Body of pancreas (tissue), 4 donors: ENCODE data around the gene TAPT1. TPM values are rescaled to one million over a fixed set of nuclear protein-coding genes. Genes with fewer than 3 reads are reported as not detected.

Experiments
- ATAC-seq: fragments of 150-250 bp; one replicate; pipeline ENCODE4 v1.9.1; 2016
- DNase-seq, 4 donors: peaks; one replicate each; pipeline ENCODE4 v3.0.0-alpha.2; 2019
- H3K27ac ChIP-seq, 4 donors: fragments of 200-600 bp; sonication (generic); 1 replicate in 3 of 4; 2 replicates in 1 of 4; pipeline versions ENCODE4 v1.5.1 to v1.6.1; 2016 to 2019; ENCODE audit warnings: mild to moderate bottlenecking in 1 of 4, mixed read lengths in 1 of 4, moderate library complexity in 1 of 4
- H3K27me3 ChIP-seq, 2 donors: fragments of 200-600 bp; sonication (generic); one replicate each; pipeline ENCODE4 v1.6.0; 2016; ENCODE audit warnings: mild to moderate bottlenecking in 1 of 2
- H3K36me3 ChIP-seq, 2 donors: fragments of 200-600 bp; sonication (generic); replicated peaks in 1 of 2; 2 replicates each; pipeline ENCODE4 v1.5.1; 2016; ENCODE audit warnings: low read depth in 2 of 2; ENCODE audit not compliant: insufficient read depth in 1 of 2
- H3K4me1 ChIP-seq: fragments of 200-600 bp; sonication (generic); one replicate; pipeline ENCODE4 v1.6.0; 2016
- H3K4me3 ChIP-seq, 2 donors: fragments of 200-600 bp; sonication (generic); 1 replicate in 1 of 2; 2 replicates in 1 of 2; pipeline ENCODE4 v1.5.1; 2016 to 2019
- H3K9me3 ChIP-seq, 3 donors: fragments of 200-600 bp; sonication (generic); 1 replicate in 2 of 3; 2 replicates in 1 of 3; pipeline ENCODE4 v1.5.1; 2016
- CTCF ChIP-seq, 7 experiments: fragments of 450-650 bp in 4 of 7; fragments of 200-600 bp in 3 of 7; sonication (generic) in 3 of 7; IDR thresholded peaks; one replicate each; pipeline ENCODE4 v1.5.1; 2016 to 2019; ENCODE audit warnings: antibody characterized with exemption in 7 of 7
- POLR2A ChIP-seq, 3 donors: fragments of 450-650 bp; IDR thresholded peaks; one replicate each; pipeline ENCODE4 v1.6.1; 2016; ENCODE audit warnings: antibody characterized with exemption in 3 of 3, mild to moderate bottlenecking in 2 of 3
- WGBS, 2 donors: methylation state at CpG; one replicate each; pipeline ENCODE4 v1.1.5; 2017; 5-methylcytosine and 5-hydroxymethylcytosine counted together
- intact Hi-C: fragments of 100-400 bp; cut with DNase I; formaldehyde crosslinking; loops from one replicate; pipeline ENCODE4 v1.15.1; 2023
- total RNA-seq, 2 donors: library from RNA; depleted of rRNA; stranded (reverse); fragments of >200 nt; gene quantifications; one replicate each; pipeline ENCODE4 v1.1.0, GENCODE V29; 2016

TAPT1 gene
- total RNA-seq, 2 donors from 2014 or later = 26.4 to 30.9 TPM

GRCh38 chr4:16133406-16133805 is 92.9 kb downstream of the TAPT1 start:
- no peak for ATAC-seq
- no peak for TF ChIP-seq POLR2A (IDR thresholded peaks at IDR 0.05)
- no peak for TF ChIP-seq CTCF (IDR thresholded peaks at IDR 0.05)
- no peak for DNase-seq
- Histone ChIP-seq H3K36me3 (no peaks in the 10 kb centered on the region), H3K9me3 (no peaks in the 10 kb centered on the region), H3K27me3 (no peaks in the 10 kb centered on the region), H3K27ac (no peak overlapping the region), H3K4me3 (no peak overlapping the region), H3K4me1 (peaks cover 15% of the 10 kb centered on the region)
- intact Hi-C loops = no loop called here
- 96 to 100% methylated on average over 1 of the region's 1 CpG for WGBS, 2 donors

DNA sequence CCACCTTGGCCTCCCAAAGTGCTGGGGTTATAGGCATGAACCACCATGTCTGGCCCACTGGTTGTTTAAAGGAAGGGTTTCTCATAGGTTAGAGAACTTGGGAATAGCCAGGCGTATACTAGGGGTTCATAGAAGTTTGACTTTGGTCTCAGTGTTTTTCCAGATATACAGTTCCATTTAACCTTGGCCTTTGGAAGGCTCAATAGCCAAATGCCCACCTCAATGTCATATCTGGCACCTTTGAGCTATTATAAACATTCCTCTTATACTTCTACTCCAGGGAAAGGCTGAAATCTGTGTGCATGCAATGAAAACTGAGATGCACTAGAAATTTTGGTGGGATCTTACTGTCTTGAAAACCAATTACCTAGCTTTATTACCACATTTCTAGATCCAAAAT is 95.0 kb downstream of the TAPT1 start:
- Histone ChIP-seq H3K4me3 (no peak overlapping the region), H3K36me3 (no peaks in the 10 kb centered on the region), H3K27ac (no peak overlapping the region), H3K4me1 (peaks cover 15% of the 10 kb centered on the region), H3K9me3 (no peaks in the 10 kb centered on the region), H3K27me3 (no peaks in the 10 kb centered on the region)
- WGBS, 2 donors = 94 to 100% methylated on average over 1 of the region's 1 CpG
- no peak for TF ChIP-seq CTCF (IDR thresholded peaks at IDR 0.05)
- TF ChIP-seq POLR2A (IDR thresholded peaks at IDR 0.05) = no peak
- intact Hi-C loops = no loop called here
- no peak for DNase-seq
- no peak for ATAC-seq

DNA sequence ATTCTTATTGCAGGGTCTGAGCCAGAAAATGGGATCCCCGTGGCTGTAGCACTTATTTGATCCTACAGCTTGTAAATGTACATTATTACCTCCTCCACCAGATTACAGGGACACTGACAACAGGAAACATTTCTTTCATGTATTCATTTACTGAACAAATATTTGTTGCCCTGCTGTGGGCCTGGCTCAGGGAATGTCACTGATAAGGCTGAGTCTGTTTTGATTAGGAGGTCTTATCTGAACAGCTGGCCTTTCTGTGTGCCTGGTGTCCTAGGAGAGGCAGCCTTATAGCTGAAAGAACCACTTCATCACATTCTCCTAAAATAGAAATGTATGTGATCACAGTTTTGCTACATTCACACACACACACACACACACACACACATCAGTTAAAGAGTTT is 96.9 kb downstream of the TAPT1 start:
- no peak overlapping the region for H3K27ac ChIP-seq
- no peaks in the 10 kb centered on the region for H3K36me3 ChIP-seq
- no peak overlapping the region for H3K4me3 ChIP-seq
- H3K9me3 ChIP-seq = no peaks in the 10 kb centered on the region
- intact Hi-C loops = no loop called here
- 0 to 29% methylated on average over 1 of the region's 1 CpG for WGBS, 2 donors
- TF ChIP-seq CTCF (IDR thresholded peaks at IDR 0.05) (no peak), POLR2A (IDR thresholded peaks at IDR 0.05) (no peak)
- no peaks in the 10 kb centered on the region for H3K27me3 ChIP-seq
- H3K4me1 ChIP-seq = peaks cover 15% of the 10 kb centered on the region
- no peak for DNase-seq
- ATAC-seq = peak; percentile 55

- H3K36me3 ChIP-seq = no peaks in the 10 kb centered on the region
- H3K27me3 ChIP-seq = no peaks in the 10 kb centered on the region
- DNase-seq (no peak), ATAC-seq (no peak)
- TF ChIP-seq CTCF (IDR thresholded peaks at IDR 0.05) (no peak), POLR2A (IDR thresholded peaks at IDR 0.05) (no peak)
- intact Hi-C loops = no loop called here
- 79 to 80% methylated on average over 1 of the region's 1 CpG for WGBS, 2 donors
- no peak overlapping the region for H3K27ac ChIP-seq
- H3K4me1 ChIP-seq = peaks cover 22% of the 10 kb centered on the region
- no peaks in the 10 kb centered on the region for H3K9me3 ChIP-seq
- no peak overlapping the region for H3K4me3 ChIP-seq
These were observed 99.6 kb downstream of the TAPT1 start for GRCh38 chr4:16126714-16127113.

DNA sequence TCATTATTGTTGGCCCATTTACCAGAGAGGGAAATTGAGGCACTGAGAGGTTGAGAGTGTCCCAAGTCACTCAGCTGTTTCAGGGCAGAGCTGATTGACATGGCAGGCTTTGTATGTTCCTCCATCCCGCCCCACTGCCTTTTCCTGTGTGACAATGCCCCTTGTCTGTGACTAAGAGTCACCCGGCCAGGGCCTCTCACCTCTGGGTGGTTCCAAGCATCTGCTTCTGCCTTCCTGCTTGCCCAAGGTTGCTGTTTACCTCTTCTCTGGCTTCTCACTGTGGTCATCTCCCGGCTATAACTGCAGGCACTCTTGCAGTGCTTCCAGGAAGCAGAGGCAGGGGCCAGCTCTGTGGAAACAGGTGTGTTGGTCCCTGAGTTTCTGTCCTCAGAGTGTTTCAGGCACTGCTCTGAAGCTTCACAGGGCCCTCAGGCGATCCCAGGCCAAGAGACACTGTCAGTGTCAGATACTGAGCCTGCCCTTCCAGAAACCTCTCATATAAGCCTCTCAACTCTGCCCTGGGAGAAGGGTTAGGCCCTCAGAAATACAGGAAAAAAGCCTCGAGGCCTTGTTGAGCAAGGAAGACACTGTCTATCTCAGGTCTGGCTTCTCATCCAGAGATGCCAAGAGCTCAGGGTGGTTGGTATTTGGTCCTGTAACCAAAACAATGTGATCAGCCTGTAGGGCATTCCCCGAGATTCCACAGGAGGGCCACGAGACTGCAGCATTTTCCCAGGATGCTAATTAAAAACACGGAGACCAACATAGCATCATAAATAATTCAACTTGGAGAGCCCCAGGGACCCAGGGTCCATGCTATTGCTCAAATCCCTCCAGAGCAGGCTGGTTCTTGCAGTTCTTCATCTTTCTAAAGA is 100.5 kb downstream of the TAPT1 start:
- intact Hi-C loops = no loop called here
- Histone ChIP-seq H3K27ac (no peak overlapping the region), H3K36me3 (no peaks in the 10 kb centered on the region), H3K9me3 (no peaks in the 10 kb centered on the region), H3K4me1 (peaks cover 22% of the 10 kb centered on the region), H3K4me3 (no peak overlapping the region), H3K27me3 (no peaks in the 10 kb centered on the region)
- WGBS, 2 donors = 65 to 78% methylated on average over 7 to 8 of the region's 8 CpGs
- TF ChIP-seq CTCF (IDR thresholded peaks at IDR 0.05) (no peak), POLR2A (IDR thresholded peaks at IDR 0.05) (no peak)
- no peak for ATAC-seq
- DNase-seq = no peak
